Hepatocyte (in vitro differentiated cells): ENCODE data around the gene KCNJ1. TPM values are rescaled to one million over a fixed set of nuclear protein-coding genes. Genes with fewer than 3 reads are reported as not detected.

Source experiments
- DNase-seq: peaks from one replicate; pipeline ENCODE4 v3.0.0-alpha.2; 2016; ENCODE audit warnings: low spot score
- H2AFZ ChIP-seq: fragments of 200-600 bp; sonication (generic); 2 replicates; pipeline ENCODE4 v1.6.0; 2016; ENCODE audit warnings: antibody characterized with exemption, mild to moderate bottlenecking
- H3K27ac ChIP-seq: fragments of 200-600 bp; sonication (generic); 2 replicates; pipeline ENCODE4 v1.5.1; 2016; ENCODE audit warnings: mild to moderate bottlenecking
- H3K27me3 ChIP-seq: fragments of 200-600 bp; sonication (generic); 2 replicates; pipeline ENCODE4 v1.6.1; 2016
- H3K36me3 ChIP-seq: fragments of 200-600 bp; sonication (generic); replicated peaks from 2 replicates; pipeline ENCODE4 v1.5.1; 2016; ENCODE audit warnings: low read depth; ENCODE audit not compliant: insufficient read depth
- H3K4me1 ChIP-seq: fragments of 200-600 bp; sonication (generic); 2 replicates; pipeline ENCODE4 v1.5.1; 2016; ENCODE audit warnings: mild to moderate bottlenecking, moderate library complexity; ENCODE audit not compliant: insufficient read depth
- H3K4me2 ChIP-seq: fragments of 200-600 bp; sonication (generic); 2 replicates; pipeline ENCODE4 v1.6.0; 2016
- H3K4me3 ChIP-seq: fragments of 200-600 bp; sonication (generic); 2 replicates; pipeline ENCODE4 v1.5.1; 2016; ENCODE audit warnings: mild to moderate bottlenecking
- H3K79me2 ChIP-seq: fragments of 200-600 bp; sonication (generic); 2 replicates; pipeline ENCODE4 v1.6.0; 2017; ENCODE audit warnings: mild to moderate bottlenecking
- H3K9me2 ChIP-seq: fragments of 200-600 bp; sonication (generic); replicated peaks from 2 replicates; pipeline ENCODE4 v1.6.0; 2017; ENCODE audit warnings: mild to moderate bottlenecking; ENCODE audit not compliant: insufficient read depth
- H3K9me3 ChIP-seq: fragments of 200-600 bp; sonication (generic); 2 replicates; pipeline ENCODE4 v1.5.1; 2016; ENCODE audit warnings: low read depth, mild to moderate bottlenecking
- H4K20me1 ChIP-seq: fragments of 200-600 bp; sonication (generic); 2 replicates; pipeline ENCODE4 v1.6.0; 2016; ENCODE audit warnings: mild to moderate bottlenecking; ENCODE audit not compliant: insufficient read depth, poor library complexity, severe bottlenecking
- CTCF ChIP-seq: fragments of 200-600 bp; sonication (generic); IDR thresholded peaks from 2 replicates; pipeline ENCODE4 v1.5.1; 2016; ENCODE audit warnings: antibody characterized with exemption, mild to moderate bottlenecking; ENCODE audit not compliant: poor library complexity
- EZH2 ChIP-seq: fragments of 200-600 bp; sonication (generic); IDR thresholded peaks from 2 replicates; pipeline ENCODE4 v1.6.1; 2016; ENCODE audit warnings: antibody characterized with exemption, mild to moderate bottlenecking, borderline replicate concordance
- EZH2phosphoT487 ChIP-seq: fragments of 200-600 bp; sonication (generic); IDR thresholded peaks from one replicate; pipeline ENCODE4 v1.6.1; 2018; ENCODE audit warnings: antibody characterized with exemption, mild to moderate bottlenecking, low read depth, moderate library complexity; ENCODE audit not compliant: unreplicated experiment, severe bottlenecking
- WGBS: methylation state at CpG from one replicate; pipeline ENCODE4 v1.1.6; 2016; ENCODE audit warnings: low lambda C conversion rate; ENCODE audit errors: missing lambda C conversion rate; 5-methylcytosine and 5-hydroxymethylcytosine counted together
- polyA plus RNA-seq: library from polyadenylated mRNA; unstranded; fragments of >200 nt; fragmentation: Nextera tagmentation; extraction: Ambion mirVana; gene quantifications from 2 replicates; pipeline ENCODE4 v1.2.1, GENCODE V29; 2016
- total RNA-seq: library from RNA; depleted of rRNA; stranded (reverse); fragments of >200 nt; gene quantifications from 2 replicates; pipeline ENCODE4 v1.2.3, GENCODE V29; 2014

KCNJ1 gene
- total and polyA plus RNA-seq, 2 experiments from 2014 or later: not detected

- no peaks in the 10 kb centered on the region for H3K9me3 ChIP-seq
- H3K36me3 ChIP-seq: no peaks in the 10 kb centered on the region
- H3K4me3 ChIP-seq: no peak overlapping the region
- no peak overlapping the region for H3K4me2 ChIP-seq
- no peaks in the 10 kb centered on the region for H4K20me1 ChIP-seq
- H3K79me2 ChIP-seq: no peaks in the 10 kb centered on the region
- no peak for DNase-seq
- WGBS: 71% methylated on average over 3 of the region's 3 CpGs
- H3K27ac ChIP-seq: no peak overlapping the region
- no peak overlapping the region for H2AFZ ChIP-seq
- H3K4me1 ChIP-seq: peaks cover 15% of the 10 kb centered on the region
- TF ChIP-seq EZH2 (no peak), CTCF (no peak)
- no peaks in the 10 kb centered on the region for H3K9me2 ChIP-seq
- peaks cover 26% of the 10 kb centered on the region for H3K27me3 ChIP-seq
Observed at GRCh38 chr11:128894286-128894681, 27.2 kb upstream of the KCNJ1 start.

DNA sequence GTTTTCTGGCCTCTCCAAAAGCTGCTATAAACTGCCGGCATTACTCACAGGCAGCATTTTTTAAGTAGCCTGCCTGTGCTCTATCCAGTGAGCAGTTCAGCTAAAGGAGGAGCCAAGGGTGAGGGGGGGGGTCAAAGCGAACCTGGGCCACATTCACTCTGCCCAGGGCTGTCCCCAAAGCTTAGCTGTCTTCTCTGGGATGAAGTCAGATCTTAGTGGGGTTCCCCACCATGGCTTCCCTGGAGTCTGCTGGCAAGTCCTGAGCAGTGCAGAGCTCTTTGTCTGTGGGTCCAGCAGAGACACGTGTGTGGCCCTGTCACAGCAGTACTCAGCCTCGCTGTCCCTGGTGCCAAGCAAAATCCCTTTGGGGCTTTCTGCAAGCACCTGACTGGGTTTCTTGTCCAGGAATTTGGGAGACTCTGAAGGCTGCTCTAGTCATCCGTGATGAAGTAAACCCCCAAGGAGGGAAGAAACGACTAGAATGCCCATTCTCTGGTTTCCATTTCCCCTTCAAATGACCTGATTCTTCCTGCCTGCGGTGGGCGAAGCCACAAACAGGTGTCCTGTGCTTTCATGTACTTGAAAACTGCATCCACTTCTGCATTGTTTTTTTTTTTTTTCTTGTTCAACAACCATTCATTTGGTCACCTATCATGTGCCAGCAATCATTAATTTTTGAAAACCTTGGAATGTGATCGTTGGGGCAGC lies 26.6 kb upstream of the KCNJ1 start:
- H3K4me3 ChIP-seq: no peak overlapping the region
- WGBS: 81% methylated on average over 9 of the region's 9 CpGs
- no peak for DNase-seq
- no peaks in the 10 kb centered on the region for H3K36me3 ChIP-seq
- H2AFZ ChIP-seq: no peak overlapping the region
- no peak overlapping the region for H3K4me2 ChIP-seq
- no peaks in the 10 kb centered on the region for H3K79me2 ChIP-seq
- no peaks in the 10 kb centered on the region for H4K20me1 ChIP-seq
- no peaks in the 10 kb centered on the region for H3K9me2 ChIP-seq
- TF ChIP-seq EZH2 (no peak), CTCF (no peak), EZH2phosphoT487 (no peak)
- H3K27ac ChIP-seq: no peak overlapping the region
- H3K27me3 ChIP-seq: peaks cover 30% of the 10 kb centered on the region
- peaks cover 15% of the 10 kb centered on the region for H3K4me1 ChIP-seq
- no peaks in the 10 kb centered on the region for H3K9me3 ChIP-seq

- peaks cover 15% of the 10 kb centered on the region for H3K4me1 ChIP-seq
- no peak for TF ChIP-seq EZH2phosphoT487
- TF ChIP-seq EZH2: no peak
- TF ChIP-seq CTCF: no peak
Observed at GRCh38 chr11:128892866-128893565, 25.9 kb upstream of the KCNJ1 start.

More at GRCh38 chr11:128892866-128893565, 25.9 kb upstream of the KCNJ1 start:
- H4K20me1 ChIP-seq: no peaks in the 10 kb centered on the region
- no peaks in the 10 kb centered on the region for H3K79me2 ChIP-seq
- 70% methylated on average over 4 of the region's 4 CpGs for WGBS
- DNase-seq: no peak
- H2AFZ ChIP-seq: no peak overlapping the region
- H3K4me3 ChIP-seq: no peak overlapping the region
- peaks cover 35% of the 10 kb centered on the region for H3K27me3 ChIP-seq
- no peak overlapping the region for H3K4me2 ChIP-seq
- no peak overlapping the region for H3K27ac ChIP-seq
- H3K36me3 ChIP-seq: no peaks in the 10 kb centered on the region
- no peaks in the 10 kb centered on the region for H3K9me3 ChIP-seq
- H3K9me2 ChIP-seq: no peaks in the 10 kb centered on the region
